K562 (cell line): ENCODE measurements around the gene TDG. TPM values are rescaled to one million over a fixed set of nuclear protein-coding genes. Genes with fewer than 3 reads are reported as not detected.

Source experiments
- CC2D1A ChIP-seq: fragments of 450-650 bp; IDR thresholded peaks from 2 replicates; pipeline ENCODE4 v1.6.1; 2017; ENCODE audit warnings: mild to moderate bottlenecking
- CEBPB ChIP-seq: fragments of 450-650 bp; IDR thresholded peaks from 2 replicates; pipeline ENCODE4 v1.6.1; 2016; ENCODE audit warnings: missing genetic modification characterization, missing compliant biosample characterization
- HDGF ChIP-seq: fragments of 450-650 bp; IDR thresholded peaks from 2 replicates; pipeline ENCODE4 v1.6.1; 2016
- HOXB6 ChIP-seq: fragments of 250-450 bp; sonication (Bioruptor Pico); IDR thresholded peaks from 2 replicates; pipeline ENCODE4 v1.5.1; 2022; ENCODE audit warnings: mild to moderate bottlenecking, borderline replicate concordance
- MYBL2 ChIP-seq, 2 experiments: fragments of 450-650 bp in 1 of 2; sonication (generic) in 1 of 2; formaldehyde crosslinking in 1 of 2; IDR thresholded peaks; 2 replicates each; pipeline versions ENCODE4 v1.6.1 to v1.8.1; 2017 to 2022; ENCODE audit warnings: borderline replicate concordance in 1 of 2, inconsistent platforms in 1 of 2, low read depth in 1 of 2, mild to moderate bottlenecking in 1 of 2, missing genetic modification reagents in 1 of 2, moderate library complexity in 1 of 2
- NR3C1 ChIP-seq: sonication (generic); formaldehyde crosslinking; IDR thresholded peaks from 2 replicates; pipeline ENCODE4 v1.8.1; 2022; ENCODE audit warnings: missing genetic modification reagents
- POLR2AphosphoS5 ChIP-seq: IDR thresholded peaks from 2 replicates; pipeline ENCODE4 v1.6.1; 2011; ENCODE audit warnings: mild to moderate bottlenecking, low read depth, low read length, moderate library complexity; ENCODE audit not compliant: control insufficient read depth, insufficient read depth
- SMARCA4 ChIP-seq: fragments of 450-650 bp; IDR thresholded peaks from 2 replicates; pipeline ENCODE4 v1.6.1; 2016
- XRCC3 ChIP-seq: fragments of 450-650 bp; IDR thresholded peaks from 2 replicates; pipeline ENCODE4 v1.6.1; 2017; ENCODE audit warnings: mild to moderate bottlenecking, moderate library complexity
- ZKSCAN1 ChIP-seq: fragments of 150-350 bp; IDR thresholded peaks from 2 replicates; pipeline ENCODE4 v1.6.1; 2016; ENCODE audit warnings: low read depth, low read length
- ZNF24 ChIP-seq: fragments of 450-650 bp; IDR thresholded peaks from 2 replicates; pipeline ENCODE4 v1.6.1; 2016
- ZNF324 ChIP-seq: fragments of 250-450 bp; sonication (Bioruptor Pico); IDR thresholded peaks from 2 replicates; pipeline ENCODE4 v1.4.0; 2020; ENCODE audit warnings: mild to moderate bottlenecking
- ZNF512 ChIP-seq: IDR thresholded peaks from 2 replicates; pipeline ENCODE4 v1.6.1; 2016; ENCODE audit warnings: missing genetic modification characterization, missing compliant biosample characterization
- ZNF699 ChIP-seq: fragments of 250-450 bp; sonication (Bioruptor Pico); IDR thresholded peaks from 2 replicates; pipeline ENCODE4 v1.8.0; 2021; ENCODE audit warnings: mild to moderate bottlenecking, moderate library complexity; ENCODE audit not compliant: insufficient replicate concordance
- polyA plus RNA-seq, 8 experiments: library from polyadenylated mRNA; depleted of rRNA in 4 of 8; stranded (reverse) in 5 of 8; unstranded in 3 of 8; fragments of >200 nt; fragmentation: Nextera tagmentation in 2 of 8; fragmentation: Illumina TruSeq in 1 of 8; extraction: Ambion mirVana in 2 of 8; extraction: Trizol in 1 of 8; gene quantifications; 2 replicates each; pipeline versions ENCODE4 v1.2.1 to v1.2.3, GENCODE V29; 2011 to 2014; ENCODE audit warnings: inconsistent platforms in 1 of 8, missing spikeins in 1 of 8
- total RNA-seq, 7 experiments: library from RNA; depleted of rRNA in 6 of 7; stranded (reverse); fragments of >200 nt in 6 of 7; fragmentation: Illumina TruSeq in 2 of 7; extraction: Trizol in 2 of 7; gene quantifications; 2 replicates each; pipeline versions ENCODE4 v1.2.1 to v1.2.3, GENCODE V29; 2011 to 2021; ENCODE audit warnings: low replicate concordance in 1 of 7
- TF ChIP-seq, protein P1 (sequence below): fragments of 250-450 bp; sonication (Bioruptor Pico); IDR thresholded peaks from 2 replicates; pipeline ENCODE4 v1.8.0; 2021; ENCODE audit warnings: moderate library complexity, mild to moderate bottlenecking, inconsistent platforms
- TF ChIP-seq, protein P2 (sequence below): conservative IDR thresholded peaks from 2 replicates; pipeline ENCODE4 v1.6.1; 2011; ENCODE audit warnings: low read depth, mild to moderate bottlenecking, low read length; ENCODE audit not compliant: control insufficient read depth
- TF ChIP-seq, protein P3 (sequence below): fragments of 250-450 bp; sonication (Bioruptor Pico); IDR thresholded peaks from 2 replicates; pipeline ENCODE4 v1.9.0; 2021; ENCODE audit warnings: mild to moderate bottlenecking, inconsistent platforms

TDG gene
- total and polyA plus RNA-seq, 9 of the 15 experiments (the other 6 are each of a cell fraction or from before 2014, with no cell fraction given), result 37.6 to 77.2 (median 64.0) TPM

GRCh38 chr12:103965590-103966504, at the start of gene TDG (continued):
- peak; percentile 82 for TF ChIP-seq POLR2AphosphoS5
- TF ChIP-seq NR3C1, result no peak
- TF ChIP-seq, protein P1, sequence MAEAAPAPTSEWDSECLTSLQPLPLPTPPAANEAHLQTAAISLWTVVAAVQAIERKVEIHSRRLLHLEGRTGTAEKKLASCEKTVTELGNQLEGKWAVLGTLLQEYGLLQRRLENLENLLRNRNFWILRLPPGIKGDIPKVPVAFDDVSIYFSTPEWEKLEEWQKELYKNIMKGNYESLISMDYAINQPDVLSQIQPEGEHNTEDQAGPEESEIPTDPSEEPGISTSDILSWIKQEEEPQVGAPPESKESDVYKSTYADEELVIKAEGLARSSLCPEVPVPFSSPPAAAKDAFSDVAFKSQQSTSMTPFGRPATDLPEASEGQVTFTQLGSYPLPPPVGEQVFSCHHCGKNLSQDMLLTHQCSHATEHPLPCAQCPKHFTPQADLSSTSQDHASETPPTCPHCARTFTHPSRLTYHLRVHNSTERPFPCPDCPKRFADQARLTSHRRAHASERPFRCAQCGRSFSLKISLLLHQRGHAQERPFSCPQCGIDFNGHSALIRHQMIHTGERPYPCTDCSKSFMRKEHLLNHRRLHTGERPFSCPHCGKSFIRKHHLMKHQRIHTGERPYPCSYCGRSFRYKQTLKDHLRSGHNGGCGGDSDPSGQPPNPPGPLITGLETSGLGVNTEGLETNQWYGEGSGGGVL (CRISPR knock-in tag), result no peak
- TF ChIP-seq HDGF, result no peak
- peak; percentile 19; the same call in 1 of the 2 replicates for TF ChIP-seq CC2D1A
- no peak for TF ChIP-seq ZNF699 (CRISPR knock-in tag)
- no peak for TF ChIP-seq ZNF512 (tag)
- TF ChIP-seq CEBPB (tag), result no peak
- TF ChIP-seq ZNF24, result peak; percentile 10; the same call in 1 of the 2 replicates
- TF ChIP-seq HOXB6, result no peak
- TF ChIP-seq, protein P2, sequence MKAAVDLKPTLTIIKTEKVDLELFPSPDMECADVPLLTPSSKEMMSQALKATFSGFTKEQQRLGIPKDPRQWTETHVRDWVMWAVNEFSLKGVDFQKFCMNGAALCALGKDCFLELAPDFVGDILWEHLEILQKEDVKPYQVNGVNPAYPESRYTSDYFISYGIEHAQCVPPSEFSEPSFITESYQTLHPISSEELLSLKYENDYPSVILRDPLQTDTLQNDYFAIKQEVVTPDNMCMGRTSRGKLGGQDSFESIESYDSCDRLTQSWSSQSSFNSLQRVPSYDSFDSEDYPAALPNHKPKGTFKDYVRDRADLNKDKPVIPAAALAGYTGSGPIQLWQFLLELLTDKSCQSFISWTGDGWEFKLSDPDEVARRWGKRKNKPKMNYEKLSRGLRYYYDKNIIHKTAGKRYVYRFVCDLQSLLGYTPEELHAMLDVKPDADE, result peak; percentile 82
- TF ChIP-seq ZNF324, result no peak
- TF ChIP-seq SMARCA4, result no peak
- TF ChIP-seq XRCC3, result no peak
- TF ChIP-seq MYBL2 (IDR thresholded peaks at IDR 0.05; ENCODE audit: low read depth), result no peak
- no peak for TF ChIP-seq MYBL2 (CRISPR knock-in tag; IDR thresholded peaks at IDR 0.05; ENCODE audit: borderline replicate concordance)
- TF ChIP-seq, protein P3, sequence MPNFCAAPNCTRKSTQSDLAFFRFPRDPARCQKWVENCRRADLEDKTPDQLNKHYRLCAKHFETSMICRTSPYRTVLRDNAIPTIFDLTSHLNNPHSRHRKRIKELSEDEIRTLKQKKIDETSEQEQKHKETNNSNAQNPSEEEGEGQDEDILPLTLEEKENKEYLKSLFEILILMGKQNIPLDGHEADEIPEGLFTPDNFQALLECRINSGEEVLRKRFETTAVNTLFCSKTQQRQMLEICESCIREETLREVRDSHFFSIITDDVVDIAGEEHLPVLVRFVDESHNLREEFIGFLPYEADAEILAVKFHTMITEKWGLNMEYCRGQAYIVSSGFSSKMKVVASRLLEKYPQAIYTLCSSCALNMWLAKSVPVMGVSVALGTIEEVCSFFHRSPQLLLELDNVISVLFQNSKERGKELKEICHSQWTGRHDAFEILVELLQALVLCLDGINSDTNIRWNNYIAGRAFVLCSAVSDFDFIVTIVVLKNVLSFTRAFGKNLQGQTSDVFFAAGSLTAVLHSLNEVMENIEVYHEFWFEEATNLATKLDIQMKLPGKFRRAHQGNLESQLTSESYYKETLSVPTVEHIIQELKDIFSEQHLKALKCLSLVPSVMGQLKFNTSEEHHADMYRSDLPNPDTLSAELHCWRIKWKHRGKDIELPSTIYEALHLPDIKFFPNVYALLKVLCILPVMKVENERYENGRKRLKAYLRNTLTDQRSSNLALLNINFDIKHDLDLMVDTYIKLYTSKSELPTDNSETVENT, result peak; percentile 67; the same call in 1 of the 2 replicates
- TF ChIP-seq ZKSCAN1, result 0 out of 2 replicates have a peak, but pooled peaks have one; percentile 34
